ENCODE results near the gene ATG101.

ATG101 gene

DNA sequence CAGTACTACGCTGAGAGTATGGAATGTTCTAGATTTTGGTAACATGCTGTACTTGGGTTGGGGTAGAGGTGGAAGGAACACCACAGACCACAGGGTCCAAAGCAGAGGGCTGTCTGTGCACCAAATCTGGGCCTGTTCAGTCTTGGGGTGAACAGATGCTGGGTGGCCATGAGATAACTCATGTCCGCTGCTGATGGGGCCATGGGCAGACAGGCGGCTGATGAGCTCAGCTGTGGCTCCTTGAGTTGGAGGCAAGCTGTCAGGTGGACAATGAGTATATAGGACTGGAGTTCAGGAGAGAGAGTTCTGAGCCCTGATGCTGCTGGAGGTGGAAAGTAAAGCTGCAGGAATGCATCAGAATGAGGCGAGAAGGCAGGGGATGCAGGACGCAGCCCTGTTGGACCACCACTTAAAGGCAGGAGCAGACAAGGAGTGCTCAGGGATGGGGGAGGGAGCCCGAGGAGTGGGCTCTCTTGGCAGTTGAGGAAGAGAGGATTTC is 16.0 kb downstream of the ATG101 start:
- Histone ChIP-seq H3K27ac (ENCODE audit: low read length) (no peak overlapping the region), H3K36me3 (ENCODE audit: control insufficient read depth in 1 of 2, insufficient read depth in 2 of 2, low read length in 2 of 2) (no peaks in the 10 kb centered on the region), H3K4me1 (ENCODE audit: control insufficient read depth in 1 of 2, insufficient read depth in 2 of 2, low read length in 2 of 2) (peaks cover 3 to 28% of the 10 kb centered on the region in 2 donors), H3K27me3 (ENCODE audit: low read depth, low read length) (peaks cover 3% of the 10 kb centered on the region), H3K4me3 (ENCODE audit: low read depth in 1 of 2, low read length in 2 of 2) (no peak overlapping the region), H3K9me3 (ENCODE audit: control insufficient read depth in 1 of 2, low read length in 2 of 2) (no peaks in the 10 kb centered on the region)

DNA sequence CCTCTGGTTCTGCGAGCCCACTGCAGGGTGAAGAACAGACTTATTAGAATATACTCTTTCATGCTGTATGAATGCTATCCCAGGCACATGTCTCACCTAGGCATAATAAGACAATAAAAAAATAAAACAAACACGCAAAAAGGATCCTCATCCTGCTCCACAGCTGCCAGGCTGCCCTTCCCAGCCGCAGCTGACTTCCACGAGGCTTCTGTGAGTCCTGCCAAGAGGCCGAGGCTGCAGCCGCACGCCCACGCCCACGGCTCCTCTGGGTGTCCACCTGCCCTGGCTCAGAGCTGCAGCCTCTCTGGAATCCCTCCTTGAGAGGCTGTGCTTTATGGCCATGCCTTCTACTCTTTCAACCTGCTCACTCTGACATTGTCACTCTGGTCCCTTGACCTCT is 16.6 kb downstream of the ATG101 start:
- peaks cover 3 to 21% of the 10 kb centered on the region in 2 donors for H3K4me1 ChIP-seq (ENCODE audit: control insufficient read depth in 1 of 2, insufficient read depth in 2 of 2, low read length in 2 of 2)
- H3K27ac ChIP-seq (ENCODE audit: low read length) = no peak overlapping the region
- no peak overlapping the region for H3K4me3 ChIP-seq (ENCODE audit: low read depth in 1 of 2, low read length in 2 of 2)
- H3K36me3 ChIP-seq (ENCODE audit: control insufficient read depth in 1 of 2, insufficient read depth in 2 of 2, low read length in 2 of 2) = no peaks in the 10 kb centered on the region
- peaks cover 3% of the 10 kb centered on the region for H3K27me3 ChIP-seq (ENCODE audit: low read depth, low read length)
- H3K9me3 ChIP-seq (ENCODE audit: control insufficient read depth in 1 of 2, low read length in 2 of 2) = no peaks in the 10 kb centered on the region

GRCh38 chr12:52086944-52087835 is 17.4 kb downstream of the ATG101 start:
- H3K4me1 ChIP-seq (ENCODE audit: control insufficient read depth in 1 of 2, insufficient read depth in 2 of 2, low read length in 2 of 2) = peaks cover 3 to 13% of the 10 kb centered on the region in 2 donors
- no peaks in the 10 kb centered on the region for H3K9me3 ChIP-seq (ENCODE audit: control insufficient read depth in 1 of 2, low read length in 2 of 2)
- H3K27ac ChIP-seq (ENCODE audit: low read length) = no peak overlapping the region
- no peaks in the 10 kb centered on the region for H3K36me3 ChIP-seq (ENCODE audit: control insufficient read depth in 1 of 2, insufficient read depth in 2 of 2, low read length in 2 of 2)
- H3K27me3 ChIP-seq (ENCODE audit: low read depth, low read length) = peaks cover 3% of the 10 kb centered on the region
- H3K4me3 ChIP-seq (ENCODE audit: low read depth in 1 of 2, low read length in 2 of 2) = no peak overlapping the region

DNA sequence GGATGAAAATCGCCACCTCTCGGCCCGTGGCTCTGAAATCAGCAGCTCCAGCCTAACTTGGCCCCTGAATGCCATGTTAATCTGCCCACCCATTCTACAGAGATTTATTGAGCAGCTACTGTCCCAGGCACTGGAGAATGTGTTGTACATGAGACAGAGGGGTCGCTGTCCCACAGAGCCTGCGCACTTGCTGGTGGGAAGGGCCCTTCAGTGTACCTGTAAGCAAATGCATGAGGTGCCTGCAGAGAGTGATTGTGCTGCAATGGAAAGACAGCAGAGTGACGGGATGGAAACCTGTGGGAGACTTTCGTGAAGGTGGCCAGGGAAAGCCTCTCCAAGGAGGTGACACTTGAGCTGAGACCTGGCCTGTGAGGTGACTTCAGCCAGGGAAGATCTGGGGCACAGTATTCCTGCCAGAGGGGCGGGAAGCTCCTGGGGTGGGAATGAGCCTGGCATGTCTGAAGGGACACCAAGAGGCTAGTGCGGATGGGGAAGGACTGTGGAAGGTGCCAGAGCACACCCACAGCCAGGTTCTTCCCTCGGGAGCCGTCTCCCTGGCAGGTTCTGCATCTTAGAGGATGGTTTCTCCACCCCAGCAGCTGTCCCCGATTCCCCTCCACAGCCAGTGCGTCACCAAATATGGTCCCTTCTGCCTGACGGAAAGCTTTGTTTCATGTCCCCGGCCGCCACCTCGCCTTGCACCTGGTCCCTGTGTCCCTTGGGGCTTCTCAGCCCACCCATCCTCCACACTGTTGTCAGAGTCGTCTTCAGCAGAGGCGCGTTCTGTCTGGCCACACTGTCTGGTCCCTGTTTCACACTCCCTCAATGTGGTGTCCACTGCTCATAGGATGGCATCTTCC is 18.4 kb downstream of the ATG101 start:
- H3K36me3 ChIP-seq (ENCODE audit: control insufficient read depth in 1 of 2, insufficient read depth in 2 of 2, low read length in 2 of 2) = no peaks in the 10 kb centered on the region
- H3K9me3 ChIP-seq (ENCODE audit: control insufficient read depth in 1 of 2, low read length in 2 of 2) = no peaks in the 10 kb centered on the region
- H3K27me3 ChIP-seq (ENCODE audit: low read depth, low read length) = peaks cover 3% of the 10 kb centered on the region
- no peak overlapping the region for H3K4me3 ChIP-seq (ENCODE audit: low read depth in 1 of 2, low read length in 2 of 2)
- peaks cover 2 to 3% of the 10 kb centered on the region in 2 donors for H3K4me1 ChIP-seq (ENCODE audit: control insufficient read depth in 1 of 2, insufficient read depth in 2 of 2, low read length in 2 of 2)
- no peak overlapping the region for H3K27ac ChIP-seq (ENCODE audit: low read length)

DNA sequence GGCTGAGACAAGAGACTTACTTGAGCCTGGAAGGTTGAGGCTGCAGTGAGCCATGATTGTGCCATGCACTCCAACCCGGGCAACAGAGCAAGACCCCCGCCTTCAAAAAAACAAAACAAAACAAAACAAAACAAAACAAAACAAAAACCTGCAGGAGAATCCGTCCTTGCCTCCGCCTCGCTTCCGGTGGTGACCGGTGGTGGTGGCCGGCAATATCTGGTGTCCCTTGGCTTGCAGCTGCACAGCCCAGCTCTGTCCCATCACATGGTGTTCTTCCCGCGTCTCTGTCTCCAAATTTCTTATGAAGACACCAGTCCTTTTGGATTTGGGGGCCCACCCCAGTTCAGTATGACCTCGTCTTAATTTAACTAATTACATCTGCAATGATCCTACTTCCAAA is 19.7 kb downstream of the ATG101 start:
- Histone ChIP-seq H3K4me3 (ENCODE audit: low read depth in 1 of 2, low read length in 2 of 2) (no peak overlapping the region), H3K9me3 (ENCODE audit: control insufficient read depth in 1 of 2, low read length in 2 of 2) (no peaks in the 10 kb centered on the region), H3K27ac (ENCODE audit: low read length) (no peak overlapping the region), H3K4me1 (ENCODE audit: control insufficient read depth in 1 of 2, insufficient read depth in 2 of 2, low read length in 2 of 2) (no peaks in the 10 kb centered on the region), H3K36me3 (ENCODE audit: control insufficient read depth in 1 of 2, insufficient read depth in 2 of 2, low read length in 2 of 2) (no peaks in the 10 kb centered on the region), H3K27me3 (ENCODE audit: low read depth, low read length) (peaks cover 3% of the 10 kb centered on the region)

GRCh38 chr12:52090291-52090690 is 20.5 kb downstream of the ATG101 start:
- H3K9me3 ChIP-seq (ENCODE audit: control insufficient read depth in 1 of 2, low read length in 2 of 2) = no peaks in the 10 kb centered on the region
- no peaks in the 10 kb centered on the region for H3K4me1 ChIP-seq (ENCODE audit: control insufficient read depth in 1 of 2, insufficient read depth in 2 of 2, low read length in 2 of 2)

GRCh38 chr12:52091061-52091460 is 21.3 kb downstream of the ATG101 start:
- H3K27ac ChIP-seq (ENCODE audit: low read length) = no peak overlapping the region
- no peaks in the 10 kb centered on the region for H3K4me1 ChIP-seq (ENCODE audit: control insufficient read depth in 1 of 2, insufficient read depth in 2 of 2, low read length in 2 of 2)
- H3K36me3 ChIP-seq (ENCODE audit: control insufficient read depth in 1 of 2, insufficient read depth in 2 of 2, low read length in 2 of 2) = no peaks in the 10 kb centered on the region
- no peak overlapping the region for H3K4me3 ChIP-seq (ENCODE audit: low read depth in 1 of 2, low read length in 2 of 2)
- H3K27me3 ChIP-seq (ENCODE audit: low read depth, low read length) = peaks cover 3% of the 10 kb centered on the region
- no peaks in the 10 kb centered on the region for H3K9me3 ChIP-seq (ENCODE audit: control insufficient read depth in 1 of 2, low read length in 2 of 2)

More at GRCh38 chr12:52090291-52090690, 20.5 kb downstream of the ATG101 start:
- H3K36me3 ChIP-seq (ENCODE audit: control insufficient read depth in 1 of 2, insufficient read depth in 2 of 2, low read length in 2 of 2) = no peaks in the 10 kb centered on the region
- H3K4me3 ChIP-seq (ENCODE audit: low read depth in 1 of 2, low read length in 2 of 2) = no peak overlapping the region
- H3K27ac ChIP-seq (ENCODE audit: low read length) = no peak overlapping the region
- H3K27me3 ChIP-seq (ENCODE audit: low read depth, low read length) = peaks cover 3% of the 10 kb centered on the region

- no peaks in the 10 kb centered on the region for H3K36me3 ChIP-seq (ENCODE audit: control insufficient read depth in 1 of 2, insufficient read depth in 2 of 2, low read length in 2 of 2)
- H3K27me3 ChIP-seq (ENCODE audit: low read depth, low read length) = peaks cover 3% of the 10 kb centered on the region
- H3K9me3 ChIP-seq (ENCODE audit: control insufficient read depth in 1 of 2, low read length in 2 of 2) = no peaks in the 10 kb centered on the region
- H3K27ac ChIP-seq (ENCODE audit: low read length) = no peak overlapping the region
- H3K4me3 ChIP-seq (ENCODE audit: low read depth in 1 of 2, low read length in 2 of 2) = no peak overlapping the region
- H3K4me1 ChIP-seq (ENCODE audit: control insufficient read depth in 1 of 2, insufficient read depth in 2 of 2, low read length in 2 of 2) = no peaks in the 10 kb centered on the region
These were observed 22.1 kb downstream of the ATG101 start for GRCh38 chr12:52091869-52092268.

DNA sequence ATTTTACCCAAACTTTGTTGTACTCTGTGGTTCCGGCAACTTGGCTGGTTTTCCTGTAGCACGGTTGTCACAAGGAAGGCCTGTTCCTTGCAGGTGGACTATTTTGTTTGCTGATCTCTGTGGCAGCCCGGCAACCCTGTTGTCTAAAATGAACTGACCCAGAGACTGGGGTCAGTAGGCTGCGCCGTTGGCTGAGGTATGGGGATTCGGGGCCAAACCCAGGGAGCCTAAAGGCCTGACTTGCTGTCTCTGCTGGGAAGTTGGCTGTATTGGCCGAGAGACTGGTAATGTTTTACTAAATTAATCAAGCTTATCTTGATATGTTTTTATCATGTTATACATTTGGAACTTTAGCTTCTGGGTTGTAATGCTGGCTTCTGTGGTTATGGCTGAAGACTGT is 23.6 kb downstream of the ATG101 start:
- H3K36me3 ChIP-seq (ENCODE audit: control insufficient read depth in 1 of 2, insufficient read depth in 2 of 2, low read length in 2 of 2) = no peaks in the 10 kb centered on the region
- peaks cover 3% of the 10 kb centered on the region for H3K27me3 ChIP-seq (ENCODE audit: low read depth, low read length)
- no peaks in the 10 kb centered on the region for H3K4me1 ChIP-seq (ENCODE audit: control insufficient read depth in 1 of 2, insufficient read depth in 2 of 2, low read length in 2 of 2)
- no peaks in the 10 kb centered on the region for H3K9me3 ChIP-seq (ENCODE audit: control insufficient read depth in 1 of 2, low read length in 2 of 2)
- no peak overlapping the region for H3K27ac ChIP-seq (ENCODE audit: low read length)
- no peak overlapping the region for H3K4me3 ChIP-seq (ENCODE audit: low read depth in 1 of 2, low read length in 2 of 2)

DNA sequence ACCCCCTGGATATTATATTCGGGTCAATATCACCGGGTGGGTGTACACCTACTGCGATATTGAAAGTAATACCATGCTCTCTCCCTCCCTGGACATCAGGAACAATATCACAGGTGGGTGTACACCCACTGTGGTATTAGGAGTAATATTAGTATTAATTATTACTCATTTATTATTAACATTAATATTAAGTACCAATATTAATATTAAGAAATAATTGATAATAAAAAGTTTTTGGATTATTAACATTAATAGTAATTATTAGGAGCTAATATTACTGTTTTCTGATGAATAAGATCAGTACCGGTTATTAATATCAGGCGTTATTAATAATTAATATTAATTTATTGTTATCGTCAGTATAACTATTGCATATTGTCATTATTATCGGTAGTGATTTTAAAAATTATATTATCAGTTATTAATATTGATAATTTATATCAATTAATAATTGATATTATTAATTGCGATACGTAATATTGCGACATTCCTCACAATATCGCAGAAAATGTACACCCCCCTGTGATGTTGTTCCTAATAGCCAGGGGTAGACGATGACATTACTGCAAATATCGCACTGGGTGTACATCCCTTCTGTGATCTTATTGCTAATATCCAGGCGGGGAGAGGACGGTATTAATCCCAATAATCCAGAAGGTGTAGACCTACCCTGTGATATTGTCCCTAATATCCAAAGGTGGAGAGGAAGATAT is 26.7 kb downstream of the ATG101 start:
- H3K27ac ChIP-seq (ENCODE audit: low read length) = no peak overlapping the region
- H3K9me3 ChIP-seq (ENCODE audit: control insufficient read depth in 1 of 2, low read length in 2 of 2) = no peaks in the 10 kb centered on the region
- peaks cover 4% of the 10 kb centered on the region for H3K27me3 ChIP-seq (ENCODE audit: low read depth, low read length)
- no peak overlapping the region for H3K4me3 ChIP-seq (ENCODE audit: low read depth in 1 of 2, low read length in 2 of 2)
- H3K4me1 ChIP-seq (ENCODE audit: control insufficient read depth in 1 of 2, insufficient read depth in 2 of 2, low read length in 2 of 2) = no peaks in the 10 kb centered on the region
- no peaks in the 10 kb centered on the region for H3K36me3 ChIP-seq (ENCODE audit: control insufficient read depth in 1 of 2, insufficient read depth in 2 of 2, low read length in 2 of 2)

All from muscle layer of duodenum (tissue), 2 donors.